Measurements from ENCODE around the gene AGMAT.
A peak's percentile ranks its signal among the peaks of the same experiment; 100 is the strongest.
"Not testable (repeated sequence)": the region's sequence is repeated elsewhere in the genome, so short reads cannot be mapped to it uniquely, and the experiment has no call there.

Gene AGMAT

DNA sequence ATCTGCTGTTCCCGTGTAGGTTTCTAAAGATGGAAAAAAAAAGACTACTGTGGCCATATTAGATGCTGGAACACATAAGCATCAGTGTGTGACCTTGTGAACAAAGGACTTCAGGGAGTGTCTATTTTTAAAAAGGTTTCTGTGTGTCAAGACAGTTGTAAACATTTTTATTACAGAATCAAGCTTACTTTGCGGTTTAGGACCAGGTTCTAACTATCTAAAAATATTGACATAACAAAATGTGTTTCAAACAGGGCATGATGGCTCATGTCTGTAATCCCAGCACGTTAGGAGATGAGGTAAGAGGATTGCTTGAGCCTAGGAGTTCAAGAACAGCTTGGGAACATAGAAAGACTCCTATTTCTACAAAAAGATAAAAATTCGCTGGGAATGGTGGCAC, 25.3 kb upstream of the AGMAT start:
- no peak for DNase-seq

DNA sequence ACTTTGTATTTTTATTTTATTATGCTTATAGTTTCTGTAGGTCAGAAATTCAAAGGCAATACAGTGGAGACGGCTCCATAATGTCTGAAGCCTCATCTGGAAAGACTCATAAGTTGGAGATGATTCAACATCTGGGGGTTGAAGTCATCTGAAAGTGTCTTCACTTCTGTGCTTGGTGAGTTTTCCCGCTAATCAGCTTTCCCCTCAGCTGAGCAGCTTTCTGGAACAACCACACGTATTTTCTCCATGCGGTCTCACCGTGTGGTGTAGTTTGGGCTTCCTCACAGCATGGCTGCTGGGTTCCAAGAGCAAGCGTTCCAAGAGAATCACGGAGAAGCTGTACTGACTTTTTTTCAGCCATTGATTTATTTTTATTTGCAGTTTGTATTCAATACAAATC, 24.8 kb upstream of the AGMAT start:
- DNase-seq: no peak

DNA sequence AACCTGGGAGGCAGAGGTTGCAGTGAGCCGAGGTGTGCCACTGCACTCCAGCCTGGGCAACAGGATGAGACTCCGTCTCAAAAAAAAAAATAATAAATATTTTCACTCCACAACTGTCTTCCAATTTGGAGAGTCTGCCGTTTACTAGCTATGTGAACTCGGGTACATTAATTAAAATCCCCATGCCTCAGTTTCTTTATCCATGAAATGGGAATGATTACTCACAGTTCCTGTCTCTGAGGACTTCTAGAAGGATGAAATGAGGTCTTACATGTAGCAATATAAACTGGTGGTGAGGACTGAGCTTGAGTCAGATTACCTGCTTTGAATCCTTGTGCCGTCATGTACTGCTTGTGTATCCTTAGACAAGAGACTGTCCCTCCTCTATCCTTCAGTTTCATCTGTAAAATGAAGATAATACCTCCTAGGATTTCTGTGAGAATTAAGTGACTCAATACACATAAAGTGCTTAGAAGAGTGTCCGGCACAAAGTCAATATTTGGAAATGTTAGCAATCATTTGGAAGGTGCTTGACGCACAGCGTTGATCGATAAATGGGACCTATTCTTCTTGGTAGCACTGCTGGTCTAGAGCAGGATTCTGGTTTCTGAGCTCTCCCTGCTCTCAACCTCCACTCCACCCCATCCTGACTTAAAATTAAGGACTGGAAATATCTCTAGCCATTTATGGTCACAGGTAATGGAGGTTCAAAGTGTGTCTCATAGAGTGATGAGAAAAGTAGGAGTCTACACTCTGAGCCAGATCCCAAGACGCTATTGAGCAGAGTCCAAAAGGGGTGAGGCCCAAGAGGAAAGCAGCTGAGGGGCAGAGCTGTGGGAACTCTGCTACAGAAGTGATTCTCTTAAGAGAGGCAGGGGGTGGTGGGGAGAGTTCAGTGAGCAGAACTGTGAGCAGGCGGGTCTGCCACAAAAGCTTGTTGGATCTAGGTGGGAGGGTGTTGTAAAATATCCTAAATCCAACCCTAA, 20.8 kb upstream of the AGMAT start:
- no peak for DNase-seq

GRCh38 chr1:15604400-15604799, 19.5 kb upstream of the AGMAT start:
- DNase-seq: not testable (repeated sequence)

DNA sequence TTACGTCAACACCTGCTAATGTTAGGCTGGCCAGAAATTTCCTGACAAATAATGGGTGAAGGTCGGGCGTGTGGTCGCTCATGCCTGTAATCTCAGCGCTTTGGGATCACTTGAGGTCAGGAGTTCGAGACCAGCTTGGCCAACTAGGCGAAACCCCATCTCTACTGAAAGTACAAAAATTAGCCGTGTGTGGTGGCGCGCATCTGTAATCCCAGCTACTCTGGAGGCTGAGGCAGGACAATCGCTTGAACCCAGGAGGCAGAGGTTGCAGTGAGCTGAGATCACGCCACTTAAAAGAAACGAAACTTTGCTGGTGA, 19.1 kb upstream of the AGMAT start:
- not testable (repeated sequence) for DNase-seq

- DNase-seq: peak; percentile 96
These were observed 18.5 kb upstream of the AGMAT start for GRCh38 chr1:15603050-15603965.

DNA sequence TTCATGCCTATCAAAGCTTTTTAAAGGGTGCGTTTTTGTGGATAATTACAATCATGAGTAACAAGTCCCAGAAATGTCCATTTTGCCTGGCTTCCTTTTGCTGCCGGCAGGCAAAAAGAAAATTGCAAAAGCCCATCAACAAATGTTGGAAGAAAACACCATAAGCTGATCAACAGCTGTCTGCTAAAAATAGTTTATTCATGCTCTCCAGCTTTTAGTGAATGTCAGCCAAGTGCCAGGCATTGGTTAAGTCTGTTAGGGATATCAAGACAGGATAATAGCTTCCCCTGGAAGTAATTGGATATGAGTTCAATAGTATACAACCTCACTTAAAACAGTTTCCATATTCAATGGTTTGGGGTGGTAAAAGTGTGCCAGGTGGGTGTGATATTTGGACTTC, 13.6 kb upstream of the AGMAT start:
- DNase-seq: no peak

DNA sequence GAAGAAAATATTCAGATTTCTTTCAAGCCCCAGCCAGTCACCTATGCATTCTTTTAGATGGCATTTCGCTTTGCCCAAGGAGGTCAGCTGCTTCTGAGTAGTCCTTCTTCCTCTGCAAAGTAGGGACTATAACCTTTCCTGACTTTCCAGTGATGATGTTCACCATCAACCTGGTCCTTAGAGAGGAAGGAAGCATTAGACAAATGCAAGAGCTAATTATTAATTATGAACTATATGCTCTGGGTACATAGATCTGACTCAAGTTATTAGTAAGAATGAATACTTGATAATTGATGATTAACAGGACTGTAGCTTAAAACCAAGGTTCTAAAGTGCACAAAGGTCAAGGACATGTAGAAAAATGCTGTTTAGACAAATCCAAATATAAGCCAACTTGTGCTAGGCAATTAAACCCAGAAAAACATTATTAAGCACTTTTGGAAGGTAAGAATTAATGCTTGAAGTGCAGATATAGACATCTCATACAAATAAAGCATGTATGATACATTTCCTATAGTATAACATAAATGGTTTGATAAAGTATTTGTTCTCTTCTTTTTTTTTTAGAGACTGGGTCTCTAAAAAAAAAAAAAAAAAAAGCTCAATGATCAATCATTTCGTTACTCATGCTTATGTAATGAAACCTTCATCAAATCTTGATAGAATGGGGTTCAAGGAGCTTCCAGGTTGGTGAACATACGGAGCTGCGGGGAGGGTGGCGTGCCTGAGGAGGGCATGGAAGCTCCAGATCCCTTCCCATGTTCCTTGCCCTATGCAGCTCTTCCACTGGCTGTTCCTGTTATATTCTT, 11.2 kb upstream of the AGMAT start:
- no peak for DNase-seq

DNA sequence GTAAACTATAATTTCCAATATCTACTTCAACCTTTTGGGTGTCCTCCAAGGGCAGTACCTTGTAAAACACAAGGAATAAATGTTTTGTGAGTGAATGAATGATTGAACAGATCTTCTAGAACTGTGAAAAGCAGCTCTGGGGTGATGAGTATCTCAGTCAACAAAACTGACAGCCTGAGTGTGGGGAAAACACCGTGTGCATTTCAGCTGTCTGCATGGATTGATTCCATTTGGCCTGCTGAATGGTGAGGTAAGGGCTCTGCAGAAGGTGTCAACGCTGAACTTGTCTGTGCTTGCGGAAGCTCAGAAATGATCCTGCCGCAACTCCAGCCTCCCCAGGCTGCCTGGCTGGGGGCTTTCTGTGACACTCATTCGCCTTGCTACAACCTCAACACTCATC, 7.4 kb upstream of the AGMAT start:
- DNase-seq: no peak

- no peak for DNase-seq
These were observed 1.7 kb downstream of the AGMAT start for GRCh38 chr1:15583016-15583706.

- no peak for DNase-seq
These were observed 5.2 kb downstream of the AGMAT start for GRCh38 chr1:15579683-15580047.

DNA sequence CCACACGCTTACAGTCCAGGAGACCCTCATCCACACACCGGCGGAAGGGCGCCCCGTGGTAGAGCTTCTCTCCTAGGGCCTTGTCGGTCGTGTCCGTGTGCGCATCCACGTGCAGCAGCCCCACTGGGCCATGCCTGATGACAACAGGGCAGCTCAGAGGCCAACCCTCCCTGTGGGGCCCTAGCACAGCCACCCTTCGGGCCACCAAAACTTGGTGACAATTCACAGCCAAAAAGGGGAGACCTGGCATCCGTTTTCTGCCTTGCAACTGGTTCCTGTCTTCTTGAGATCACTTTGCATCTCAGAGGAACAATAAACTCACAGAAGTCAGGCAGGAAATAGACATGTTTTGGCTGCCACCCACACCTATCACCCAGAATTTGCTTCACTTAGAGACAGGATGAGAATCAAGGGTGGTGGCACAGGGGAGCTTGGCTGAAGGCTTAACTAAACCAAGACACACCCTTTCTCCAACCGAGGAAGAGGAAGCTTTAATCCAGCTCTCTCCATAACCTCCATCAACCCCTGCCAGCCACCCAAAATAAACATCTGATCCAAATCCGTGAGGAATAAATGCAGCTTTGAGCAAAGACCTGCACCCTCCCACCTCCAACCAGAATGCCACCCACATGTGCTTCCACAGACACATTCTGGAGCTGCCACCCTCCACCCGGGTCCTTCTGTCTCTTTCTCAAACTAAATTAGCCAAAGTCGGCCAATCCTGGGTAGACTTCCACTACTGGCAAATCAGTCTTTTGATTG, 5.7 kb downstream of the AGMAT start:
- no peak for DNase-seq

GRCh38 chr1:15577691-15578090, 7.2 kb downstream of the AGMAT start:
- no peak for DNase-seq

- DNase-seq: no peak
These were observed 9.2 kb downstream of the AGMAT start for GRCh38 chr1:15575549-15576150.

DNA sequence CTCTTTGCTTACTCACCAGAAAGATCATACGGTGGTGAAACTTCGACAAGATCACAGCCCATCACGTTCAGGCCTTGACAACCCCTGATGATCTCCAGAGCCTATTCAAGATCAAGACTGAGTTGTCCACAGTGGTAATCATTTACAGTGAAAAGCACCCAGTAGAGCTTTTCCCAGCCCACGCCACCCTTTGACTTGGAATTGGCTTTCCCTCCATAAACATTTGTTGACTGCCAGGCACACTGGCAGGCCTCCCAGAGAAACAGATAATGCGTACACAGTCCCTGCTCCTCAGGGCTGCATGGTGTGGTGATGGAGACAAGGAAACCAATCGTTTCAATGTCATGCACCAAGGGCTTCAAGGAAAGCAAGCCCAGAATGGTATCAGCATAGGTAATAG, 10.1 kb downstream of the AGMAT start:
- no peak for DNase-seq

DNA sequence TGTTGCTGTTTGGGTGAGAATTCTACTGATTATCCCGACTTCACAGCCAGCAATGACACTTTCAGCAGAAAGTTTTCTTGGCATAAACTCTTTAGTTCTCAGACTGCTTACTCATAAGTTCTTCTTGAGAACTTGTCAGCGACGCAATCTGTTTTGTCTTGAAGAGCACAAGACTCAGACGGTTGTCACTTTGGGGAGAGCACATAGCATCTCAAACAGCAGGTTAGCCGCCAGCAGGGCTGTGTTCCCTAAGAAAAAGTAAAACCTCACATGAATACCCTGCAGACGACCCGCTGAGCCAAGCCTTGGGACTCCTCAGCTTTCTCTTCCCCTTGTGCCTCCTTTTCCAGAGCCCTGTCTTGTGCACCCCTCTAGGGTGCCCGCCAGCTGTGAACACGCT, 11.4 kb downstream of the AGMAT start:
- peak; percentile 24 for DNase-seq

GRCh38 chr1:15571266-15571665, 13.6 kb downstream of the AGMAT start:
- DNase-seq: no peak

DNA sequence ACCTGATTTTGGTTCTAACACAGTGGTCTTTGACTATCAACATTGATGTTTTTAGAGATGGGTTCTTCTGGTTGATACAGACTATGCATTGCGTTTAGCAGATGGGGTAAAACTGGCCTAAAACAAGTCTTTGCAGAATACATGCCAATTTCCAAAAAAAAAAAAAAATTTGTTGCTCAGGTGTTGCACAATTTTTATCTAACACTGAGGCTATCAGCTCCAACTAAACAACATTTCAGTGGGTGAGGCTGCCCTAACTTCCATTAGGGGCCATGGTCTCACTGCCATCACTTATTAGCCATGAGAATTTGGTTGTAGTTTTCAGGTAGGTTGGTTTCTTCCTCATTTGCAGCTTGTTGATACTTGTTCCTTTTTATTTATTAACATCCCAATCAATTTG, 14.0 kb downstream of the AGMAT start:
- no peak for DNase-seq

- no peak for DNase-seq
These were observed 16.3 kb downstream of the AGMAT start for GRCh38 chr1:15568387-15569073.

DNA sequence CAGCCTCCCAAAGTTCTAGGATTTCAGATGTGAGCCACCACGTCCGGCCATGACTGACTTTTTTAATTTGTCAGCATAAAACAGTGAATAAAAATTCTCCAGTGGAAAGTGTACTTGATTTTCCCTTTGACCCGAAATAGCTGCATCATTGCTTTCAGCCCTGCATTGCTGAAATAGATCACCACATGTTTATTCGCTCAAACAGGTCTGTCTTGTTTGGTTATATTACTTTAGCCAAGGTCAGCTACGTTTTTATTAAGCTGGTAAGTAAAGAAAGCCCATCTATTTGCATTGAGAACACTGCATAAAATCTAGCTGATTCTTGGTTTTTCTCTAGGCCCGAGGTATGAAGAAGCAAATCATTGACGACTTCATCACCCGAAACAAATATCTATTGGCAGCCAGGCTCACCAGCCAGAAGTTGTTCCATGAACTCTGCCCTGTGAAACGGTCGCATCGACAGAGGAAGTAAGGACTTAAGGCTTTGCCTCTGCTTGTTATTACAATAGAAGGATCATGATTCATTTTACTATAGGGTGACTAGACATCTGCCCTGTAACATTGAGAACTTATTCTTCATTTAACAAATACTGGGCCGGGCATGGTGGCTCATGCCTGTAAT, 25.6 kb downstream of the AGMAT start:
- DNase-seq: no peak

Data from fibroblast of upper back skin (primary cell).